OCI-LY3 (cell line): Measurements from ENCODE around the gene HOTAIR.

ENCODE experiments used
- EZH2phosphoT487 ChIP-seq: fragments of 200-600 bp; shearing (Covaris generic); IDR thresholded peaks from 2 replicates; pipeline ENCODE4 v1.6.1; 2018; ENCODE audit warnings: antibody characterized with exemption, mixed run types, low read depth
- TF ChIP-seq, protein P1 (sequence below): fragments of 200-600, 300-600 bp; sonication (generic); IDR thresholded peaks from 2 replicates; pipeline ENCODE4 v1.5.1; 2014; ENCODE audit warnings: antibody characterized with exemption, low read length, low read depth

DNA sequence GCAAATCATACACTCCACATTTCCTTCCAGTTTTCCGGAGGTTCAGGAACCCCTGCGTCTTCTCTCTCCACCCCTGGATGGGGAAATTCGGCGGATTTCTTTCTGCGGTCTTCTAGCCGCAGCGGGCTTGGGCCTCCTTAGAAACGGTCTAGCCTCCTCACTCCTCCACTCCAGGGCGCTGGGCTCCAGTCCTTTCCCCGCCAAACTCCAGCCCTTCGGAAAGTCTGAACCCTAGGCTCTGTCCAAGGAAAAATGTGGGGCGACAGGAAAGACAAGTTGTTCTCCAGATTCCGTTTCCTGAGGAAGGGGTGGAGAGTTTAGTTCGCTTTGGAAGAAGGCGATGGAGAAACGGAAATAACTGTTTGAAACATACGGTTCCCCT lies 8.8 kb upstream of the HOTAIR start:
- TF ChIP-seq, protein P1, sequence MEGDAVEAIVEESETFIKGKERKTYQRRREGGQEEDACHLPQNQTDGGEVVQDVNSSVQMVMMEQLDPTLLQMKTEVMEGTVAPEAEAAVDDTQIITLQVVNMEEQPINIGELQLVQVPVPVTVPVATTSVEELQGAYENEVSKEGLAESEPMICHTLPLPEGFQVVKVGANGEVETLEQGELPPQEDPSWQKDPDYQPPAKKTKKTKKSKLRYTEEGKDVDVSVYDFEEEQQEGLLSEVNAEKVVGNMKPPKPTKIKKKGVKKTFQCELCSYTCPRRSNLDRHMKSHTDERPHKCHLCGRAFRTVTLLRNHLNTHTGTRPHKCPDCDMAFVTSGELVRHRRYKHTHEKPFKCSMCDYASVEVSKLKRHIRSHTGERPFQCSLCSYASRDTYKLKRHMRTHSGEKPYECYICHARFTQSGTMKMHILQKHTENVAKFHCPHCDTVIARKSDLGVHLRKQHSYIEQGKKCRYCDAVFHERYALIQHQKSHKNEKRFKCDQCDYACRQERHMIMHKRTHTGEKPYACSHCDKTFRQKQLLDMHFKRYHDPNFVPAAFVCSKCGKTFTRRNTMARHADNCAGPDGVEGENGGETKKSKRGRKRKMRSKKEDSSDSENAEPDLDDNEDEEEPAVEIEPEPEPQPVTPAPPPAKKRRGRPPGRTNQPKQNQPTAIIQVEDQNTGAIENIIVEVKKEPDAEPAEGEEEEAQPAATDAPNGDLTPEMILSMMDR, result no peak
- TF ChIP-seq EZH2phosphoT487, result no peak
